ENCODE data around the gene DMAC2. TPM values are rescaled to one million over a fixed set of nuclear protein-coding genes. Genes with fewer than 3 reads are reported as not detected.
"Not testable (repeated sequence)": the region's sequence is repeated elsewhere in the genome, so short reads cannot be mapped to it uniquely, and the experiment has no call there.

DMAC2 gene
- polyA plus RNA-seq, 1 donor from 2014 or later = 59.8 TPM

GRCh38 chr19:41478171-41478570, 38.5 kb upstream of the DMAC2 start:
- H3K4me3 ChIP-seq (ENCODE audit: low read length) = no peak overlapping the region
- no peaks in the 10 kb centered on the region for H3K36me3 ChIP-seq (ENCODE audit: insufficient read depth, low read length)
- TF ChIP-seq RAD21 (conservative IDR thresholded peaks at IDR 0.05) = no peak
- no peaks in the 10 kb centered on the region for H3F3A ChIP-seq (ENCODE audit: insufficient read depth, low read length, poor library complexity, severe bottlenecking)
- no peak overlapping the region for H2AFZ ChIP-seq (ENCODE audit: low read depth, low read length)
- H3K79me2 ChIP-seq (replicated peaks; ENCODE audit: insufficient read depth, low read length) = no peaks in the 10 kb centered on the region
- no peak overlapping the region for H3K9ac ChIP-seq (ENCODE audit: low read length)
- H3K9me3 ChIP-seq (ENCODE audit: low read length) = peaks cover 5% of the 10 kb centered on the region
- H3K27ac ChIP-seq (ENCODE audit: low read length) = no peak overlapping the region
- H3K9me2 ChIP-seq (ENCODE audit: insufficient read depth, low read length) = no peaks in the 10 kb centered on the region
- H3K4me2 ChIP-seq (ENCODE audit: low read length) = no peak overlapping the region
- H3K27me3 ChIP-seq (ENCODE audit: insufficient read depth, low read depth, low read length) = no peaks in the 10 kb centered on the region
- H4K20me1 ChIP-seq (ENCODE audit: insufficient read depth) = no peaks in the 10 kb centered on the region

- no peaks in the 10 kb centered on the region for H3F3A ChIP-seq (ENCODE audit: insufficient read depth, low read length, poor library complexity, severe bottlenecking)
- no peaks in the 10 kb centered on the region for H3K9me3 ChIP-seq (ENCODE audit: low read length)
- H4K20me1 ChIP-seq (ENCODE audit: insufficient read depth) = no peaks in the 10 kb centered on the region
- H3K79me2 ChIP-seq (replicated peaks; ENCODE audit: insufficient read depth, low read length) = no peaks in the 10 kb centered on the region
- H3K27ac ChIP-seq (ENCODE audit: low read length) = no peak overlapping the region
- no peak overlapping the region for H3K9ac ChIP-seq (ENCODE audit: low read length)
- no peak overlapping the region for H2AFZ ChIP-seq (ENCODE audit: low read depth, low read length)
- no peak overlapping the region for H3K4me2 ChIP-seq (ENCODE audit: low read length)
- H3K4me3 ChIP-seq (ENCODE audit: low read length) = no peak overlapping the region
- H3K9me2 ChIP-seq (ENCODE audit: insufficient read depth, low read length) = no peaks in the 10 kb centered on the region
- TF ChIP-seq RAD21 (conservative IDR thresholded peaks at IDR 0.05) (no peak), EP300 (conservative IDR thresholded peaks at IDR 0.05; ENCODE audit: poor library complexity, severe bottlenecking) (no peak)
- no peaks in the 10 kb centered on the region for H3K36me3 ChIP-seq (ENCODE audit: insufficient read depth, low read length)
- no peaks in the 10 kb centered on the region for H3K27me3 ChIP-seq (ENCODE audit: insufficient read depth, low read depth, low read length)
Observed at GRCh38 chr19:41476583-41476982, 36.9 kb upstream of the DMAC2 start.

GRCh38 chr19:41463257-41464256, 23.8 kb upstream of the DMAC2 start:
- not testable (repeated sequence) for H3K79me2 ChIP-seq (replicated peaks; ENCODE audit: insufficient read depth, low read length); H3K4me2 ChIP-seq (ENCODE audit: low read length); H3K36me3 ChIP-seq (ENCODE audit: insufficient read depth, low read length); H2AFZ ChIP-seq (ENCODE audit: low read depth, low read length); H3K27ac ChIP-seq (ENCODE audit: low read length); H3K9me3 ChIP-seq (ENCODE audit: low read length); H3K9me2 ChIP-seq (ENCODE audit: insufficient read depth, low read length); H3K27me3 ChIP-seq (ENCODE audit: insufficient read depth, low read depth, low read length); H3F3A ChIP-seq (ENCODE audit: insufficient read depth, low read length, poor library complexity, severe bottlenecking); H3K4me3 ChIP-seq (ENCODE audit: low read length); H3K9ac ChIP-seq (ENCODE audit: low read length); H4K20me1 ChIP-seq (ENCODE audit: insufficient read depth)

GRCh38 chr19:41462497-41462896, 22.8 kb upstream of the DMAC2 start:
- H3K4me3 ChIP-seq (ENCODE audit: low read length) = no peak overlapping the region
- no peaks in the 10 kb centered on the region for H3F3A ChIP-seq (ENCODE audit: insufficient read depth, low read length, poor library complexity, severe bottlenecking)
- no peaks in the 10 kb centered on the region for H4K20me1 ChIP-seq (ENCODE audit: insufficient read depth)
- H2AFZ ChIP-seq (ENCODE audit: low read depth, low read length) = no peak overlapping the region
- H3K27me3 ChIP-seq (ENCODE audit: insufficient read depth, low read depth, low read length) = peaks cover 3% of the 10 kb centered on the region
- no peaks in the 10 kb centered on the region for H3K36me3 ChIP-seq (ENCODE audit: insufficient read depth, low read length)
- H3K79me2 ChIP-seq (replicated peaks; ENCODE audit: insufficient read depth, low read length) = no peaks in the 10 kb centered on the region
- no peak overlapping the region for H3K27ac ChIP-seq (ENCODE audit: low read length)
- no peak overlapping the region for H3K9ac ChIP-seq (ENCODE audit: low read length)
- H3K4me2 ChIP-seq (ENCODE audit: low read length) = no peak overlapping the region
- no peak for TF ChIP-seq CTCF (IDR thresholded peaks at IDR 0.05; ENCODE audit: poor library complexity, severe bottlenecking)
- no peak for TF ChIP-seq TAF1 (IDR thresholded peaks at IDR 0.05; ENCODE audit: low read depth)
- no peak for TF ChIP-seq POLR2AphosphoS5 (IDR thresholded peaks at IDR 0.05)
- TF ChIP-seq EZH2 (IDR thresholded peaks at IDR 0.05; ENCODE audit: borderline replicate concordance, insufficient read depth, low read length, poor library complexity, severe bottlenecking) = no peak
- TF ChIP-seq REST (IDR thresholded peaks at IDR 0.05; ENCODE audit: borderline replicate concordance) = no peak
- no peak for TF ChIP-seq MXI1 (conservative IDR thresholded peaks at IDR 0.05; ENCODE audit: poor library complexity, severe bottlenecking)
- no peak for TF ChIP-seq SMC3 (conservative IDR thresholded peaks at IDR 0.05; ENCODE audit: poor library complexity)
- no peak for TF ChIP-seq EP300 (conservative IDR thresholded peaks at IDR 0.05; ENCODE audit: poor library complexity, severe bottlenecking)
- TF ChIP-seq RAD21 (conservative IDR thresholded peaks at IDR 0.05) = no peak
- H3K9me2 ChIP-seq (ENCODE audit: insufficient read depth, low read length) = no peaks in the 10 kb centered on the region
- H3K9me3 ChIP-seq (ENCODE audit: low read length) = no peaks in the 10 kb centered on the region

All from neural cell (in vitro differentiated cells).